Caco-2 (cell line): ENCODE data around the gene ZBED4. TPM values are rescaled to one million over a fixed set of nuclear protein-coding genes. Genes with fewer than 3 reads are reported as not detected.

Source experiments
- BruUV-seq: library from RNA; stranded (reverse); fragments of 400-500 nt; replicated peaks from 2 replicates; lab custom pipeline; 2021; lab: Mats Ljungman, UMichigan
- CTCF ChIA-PET: fragments of 300-600 bp; sonication (Branson Sonifier 250); formaldehyde crosslinking; loops from one replicate; lab custom pipeline; 2022; ENCODE audit warnings: antibody characterized with exemption; lab: Charles Lee
- POLR2A ChIA-PET: fragments of 300-600 bp; sonication (Branson Sonifier 250); formaldehyde crosslinking; loops from one replicate; lab custom pipeline; 2022; ENCODE audit warnings: antibody characterized with exemption; lab: Charles Lee
- DNase-seq, 2 experiments: peaks; one replicate each; pipeline versions ENCODE4 v3.0.0 to v3.0.0-alpha.2; 2020 to 2022
- H3K27me3 ChIP-seq: replicated peaks from 2 replicates; pipeline ENCODE4 v1.6.0; 2011; ENCODE audit warnings: low read length; ENCODE audit not compliant: control insufficient read depth, insufficient read depth
- H3K36me3 ChIP-seq: 2 replicates; pipeline ENCODE4 v1.5.1; 2011; ENCODE audit warnings: low read length; ENCODE audit not compliant: control insufficient read depth, insufficient read depth
- H3K4me1 ChIP-seq: fragments of 250-450 bp; sonication (Bioruptor Pico); 2 replicates; pipeline ENCODE4 v1.5.1; 2020; ENCODE audit warnings: mild to moderate bottlenecking
- H3K4me3 ChIP-seq: 2 replicates; pipeline ENCODE4 v1.5.1; 2011; ENCODE audit warnings: low read depth, mild to moderate bottlenecking, control low read depth, low read length
- H3K9me3 ChIP-seq: fragments of 250-450 bp; sonication (Bioruptor Pico); 2 replicates; pipeline ENCODE4 v1.5.1; 2020; ENCODE audit warnings: mild to moderate bottlenecking, moderate library complexity
- H3K27ac Mint-ChIP-seq: one replicate; pipeline ENCODE4 v1.8.0; 2022; ENCODE audit warnings: mixed read lengths; ENCODE audit not compliant: unreplicated experiment
- H3K27me3 Mint-ChIP-seq: one replicate; pipeline ENCODE4 v1.8.0; 2022; ENCODE audit warnings: mixed read lengths; ENCODE audit not compliant: insufficient read depth, unreplicated experiment
- H3K36me3 Mint-ChIP-seq: one replicate; pipeline ENCODE4 v1.8.0; 2022; ENCODE audit warnings: mild to moderate bottlenecking, mixed read lengths; ENCODE audit not compliant: insufficient read depth, unreplicated experiment
- H3K4me1 Mint-ChIP-seq: one replicate; pipeline ENCODE4 v1.8.0; 2022; ENCODE audit warnings: low read depth, mixed read lengths; ENCODE audit not compliant: unreplicated experiment
- H3K4me3 Mint-ChIP-seq: one replicate; pipeline ENCODE4 v1.8.0; 2022; ENCODE audit warnings: mild to moderate bottlenecking, moderate library complexity, mixed read lengths; ENCODE audit not compliant: unreplicated experiment
- H3K9me3 Mint-ChIP-seq: one replicate; pipeline ENCODE4 v1.8.0; 2022; ENCODE audit warnings: mixed read lengths; ENCODE audit not compliant: unreplicated experiment
- CTCF ChIP-seq, 2 experiments: fragments of 200-600 bp in 1 of 2; IDR thresholded peaks; 1 replicate in 1 of 2; 2 replicates in 1 of 2; pipeline versions ENCODE4 v1.5.1 to v1.8.0; 2011 to 2022; ENCODE audit warnings: antibody characterized with exemption in 1 of 2, control low read depth in 1 of 2, inconsistent platforms in 1 of 2, low read depth in 1 of 2, low read length in 1 of 2, mild to moderate bottlenecking in 1 of 2, moderate library complexity in 1 of 2; ENCODE audit not compliant: insufficient read depth in 1 of 2, severe bottlenecking in 1 of 2, unreplicated experiment in 1 of 2
- intact Hi-C: fragments of 100-400 bp; cut with micrococcal nuclease; formaldehyde crosslinking; loops from one replicate; pipeline ENCODE4 v1.10.0; 2022; ENCODE audit not compliant: unreplicated experiment
- total RNA-seq: library from RNA; stranded (reverse); gene quantifications from 2 replicates; pipeline ENCODE4 v1.2.3, GENCODE V29; 2022

The ZBED4 gene
- total RNA-seq, 1 experiment from 2014 or later: 17.3 TPM

DNA sequence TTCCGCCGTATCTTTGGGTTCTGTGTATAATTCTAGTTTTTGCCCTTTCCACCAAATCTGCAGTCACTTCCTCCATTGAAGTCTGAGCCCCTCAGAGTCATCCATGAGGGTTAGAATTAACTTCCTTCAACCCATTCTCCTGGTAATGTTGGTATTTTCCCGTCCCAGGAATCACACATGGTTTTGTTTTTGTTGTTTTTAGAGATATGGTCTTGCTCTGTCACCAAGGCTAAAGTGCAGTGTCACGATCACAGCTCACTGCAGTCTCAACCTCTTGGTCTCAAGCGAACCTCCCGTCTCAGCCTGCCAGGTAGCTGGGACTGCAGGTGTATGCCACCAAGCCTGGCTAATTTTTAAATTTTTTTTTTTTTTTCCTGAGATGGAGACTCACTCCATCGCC lies 18.7 kb downstream of the ZBED4 start:
- no peak for TF ChIP-seq CTCF (IDR thresholded peaks at IDR 0.05; ENCODE audit: insufficient read depth in 1 of 2, low read depth in 1 of 2, low read length in 1 of 2, severe bottlenecking in 1 of 2, unreplicated experiment in 1 of 2)
- H3K36me3 Mint-ChIP-seq: peaks cover 57% of the 10 kb centered on the region
- H3K4me3 ChIP-seq: no peak overlapping the region
- H3K4me1 ChIP-seq: no peaks in the 10 kb centered on the region
- no peak for DNase-seq
- H3K27ac Mint-ChIP-seq: no peak overlapping the region
- H3K4me3 Mint-ChIP-seq: no peak overlapping the region
- no peaks in the 10 kb centered on the region for H3K27me3 ChIP-seq
- POLR2A ChIA-PET: no interaction called here
- H3K27me3 Mint-ChIP-seq: no peaks in the 10 kb centered on the region
- H3K9me3 Mint-ChIP-seq: peaks cover 16% of the 10 kb centered on the region
- no TSS peak for BruUV-seq
- no peaks in the 10 kb centered on the region for H3K36me3 ChIP-seq
- H3K4me1 Mint-ChIP-seq: no peaks in the 10 kb centered on the region
- H3K9me3 ChIP-seq: no peaks in the 10 kb centered on the region; the same call in 1 of the 2 replicates
- CTCF ChIA-PET: no interaction called here
- intact Hi-C loops: no loop called here

DNA sequence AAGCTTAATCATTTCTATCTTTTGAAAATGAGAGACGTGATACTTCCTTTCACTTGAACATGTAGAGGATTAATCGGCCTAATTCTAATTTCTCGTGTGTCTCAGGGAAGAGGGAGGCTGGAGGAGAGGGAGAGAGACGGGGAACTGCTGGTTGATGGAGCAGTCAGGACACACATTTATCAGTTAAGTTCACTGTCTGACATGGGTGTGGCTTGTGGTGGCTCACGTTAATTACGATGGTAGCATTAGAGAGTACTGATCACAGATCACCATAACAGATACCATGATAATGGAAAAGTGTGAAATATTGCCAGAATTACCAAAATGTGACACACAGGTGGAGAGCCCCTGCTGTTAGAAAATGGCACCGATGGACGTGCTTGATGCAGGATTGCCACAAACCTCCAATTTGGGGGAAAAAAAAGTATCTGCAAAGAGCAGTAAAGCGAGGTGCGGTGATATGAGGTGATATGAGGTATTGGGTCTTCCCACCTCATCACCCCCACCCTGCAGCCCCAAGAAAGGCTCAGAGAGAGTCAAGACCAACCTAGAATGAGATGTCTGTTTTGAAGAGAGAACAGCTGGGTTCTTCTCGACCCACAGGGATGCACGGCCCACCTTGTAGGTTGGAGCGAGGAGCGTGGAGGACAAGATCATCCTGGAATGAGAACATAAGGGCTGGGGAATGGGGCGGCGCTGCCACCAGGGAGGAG lies 19.7 kb downstream of the ZBED4 start:
- no peaks in the 10 kb centered on the region for H3K27me3 Mint-ChIP-seq
- H3K27ac Mint-ChIP-seq: no peak overlapping the region
- no peak for DNase-seq
- peaks cover 12% of the 10 kb centered on the region for H3K9me3 Mint-ChIP-seq
- no peaks in the 10 kb centered on the region; the same call in 1 of the 2 replicates for H3K9me3 ChIP-seq
- peaks cover 57% of the 10 kb centered on the region for H3K36me3 Mint-ChIP-seq
- H3K27me3 ChIP-seq: no peaks in the 10 kb centered on the region
- H3K4me3 ChIP-seq: no peak overlapping the region
- no peak overlapping the region for H3K4me3 Mint-ChIP-seq
- TF ChIP-seq CTCF (IDR thresholded peaks at IDR 0.05; ENCODE audit: insufficient read depth in 1 of 2, low read depth in 1 of 2, low read length in 1 of 2, severe bottlenecking in 1 of 2, unreplicated experiment in 1 of 2): no peak
- no peaks in the 10 kb centered on the region for H3K4me1 Mint-ChIP-seq
- intact Hi-C loops: no loop called here
- POLR2A ChIA-PET: no interaction called here
- no peaks in the 10 kb centered on the region for H3K36me3 ChIP-seq
- CTCF ChIA-PET: no interaction called here
- H3K4me1 ChIP-seq: no peaks in the 10 kb centered on the region
- no TSS peak for BruUV-seq

GRCh38 chr22:49877642-49878041 lies 24.0 kb downstream of the ZBED4 start:
- Mint-ChIP-seq H3K27ac (no peak overlapping the region), H3K27me3 (no peaks in the 10 kb centered on the region), H3K4me3 (no peak overlapping the region), H3K4me1 (no peaks in the 10 kb centered on the region), H3K9me3 (no peaks in the 10 kb centered on the region), H3K36me3 (peaks cover 49% of the 10 kb centered on the region)
- intact Hi-C loops: no loop called here
- CTCF ChIA-PET: no interaction called here
- Histone ChIP-seq H3K27me3 (no peaks in the 10 kb centered on the region), H3K4me3 (no peak overlapping the region), H3K4me1 (no peaks in the 10 kb centered on the region), H3K9me3 (no peaks in the 10 kb centered on the region), H3K36me3 (no peaks in the 10 kb centered on the region)
- no peak for TF ChIP-seq CTCF (IDR thresholded peaks at IDR 0.05; ENCODE audit: insufficient read depth in 1 of 2, low read depth in 1 of 2, low read length in 1 of 2, severe bottlenecking in 1 of 2, unreplicated experiment in 1 of 2)
- no TSS peak for BruUV-seq
- DNase-seq: no peak
- POLR2A ChIA-PET: no interaction called here
